Spleen (tissue), 7 donors: ENCODE measurements around the gene LSS.

ENCODE experiments used
- CTCF ChIP-seq, 11 experiments: fragments of 200-600 bp in 7 of 11; fragments of 450-650 bp in 4 of 11; sonication (generic) in 4 of 11; IDR thresholded peaks in 8 of 11; conservative IDR thresholded peaks in 3 of 11; 1 replicate in 7 of 11; 2 replicates in 4 of 11; pipeline versions ENCODE4 v1.4.0 to v1.8.0; 2016 to 2021; ENCODE audit warnings: antibody characterized with exemption in 11 of 11, inconsistent platforms in 4 of 11, mild to moderate bottlenecking in 1 of 11
- POLR2A ChIP-seq, 3 donors: fragments of 450-650 bp; IDR thresholded peaks; one replicate each; pipeline ENCODE4 v1.5.1; 2017; ENCODE audit warnings: antibody characterized with exemption in 3 of 3, mild to moderate bottlenecking in 1 of 3
- donor health status: DM: no; HTN: no; CAD: no; lungs with moderate emphysema.
- donor health status: DM: no; HTN: no; CAD: no.
- donor health status: DM: no; HTN: no; CAD: no.

GRCh38 chr21:46212721-46213484 is 15.7 kb downstream of the LSS start:
- no peak for TF ChIP-seq CTCF (IDR thresholded peaks at IDR 0.05 in 8 of 11, conservative IDR thresholded peaks at IDR 0.05 in 3 of 11)
- no peak for TF ChIP-seq POLR2A (IDR thresholded peaks at IDR 0.05)
